Measurements from ENCODE around the gene MTHFD1. TPM values are rescaled to one million over a fixed set of nuclear protein-coding genes. Genes with fewer than 3 reads are reported as not detected.

Gene MTHFD1
- total and polyA plus RNA-seq, 2 donors (not counting 3 experiments of a cell fraction or from before 2014, with no cell fraction given), result 26.3 to 114 TPM

GRCh38 chr14:64495252-64495651 is 107.1 kb downstream of the MTHFD1 start:
- H3K4me3 ChIP-seq (replicated peaks in 1 of 3; ENCODE audit: insufficient read depth in 1 of 3, low read depth in 1 of 3, low read length in 3 of 3), result no peak overlapping the region
- no peaks in the 10 kb centered on the region for H3K36me3 ChIP-seq (ENCODE audit: control insufficient read depth in 2 of 2, extremely low read depth in 1 of 2, insufficient read depth in 2 of 2, low read length in 2 of 2)
- BruUV-seq (replicated peaks), result no TSS peak
- DNase-seq (ENCODE audit: low read depth, low spot score) (no peak), FAIRE-seq (no peak)
- intact Hi-C loops (cut with micrococcal nuclease) (no loop called here), dilution Hi-C loops (cut with MboI; ENCODE audit: extremely low pct_ligation_motif_present, low sequenced_read_pairs) (no loop called here)
- no peak overlapping the region for H3K4me2 ChIP-seq (ENCODE audit: insufficient read depth, low read length)
- CTCF ChIA-PET, result interaction anchor here (1.4 to 2.8 kb wide), 3 partner anchors 12 to 17 kb away, joined by 6 to 9 read pairs (median 7); no protein-coding TSS in a partner anchor
- H3K4me1 ChIP-seq (ENCODE audit: control insufficient read depth, extremely low read depth, insufficient read depth, low read length), result no peaks in the 10 kb centered on the region
- H3K79me2 ChIP-seq (ENCODE audit: control insufficient read depth, insufficient read depth, low read length), result no peaks in the 10 kb centered on the region
- no peaks in the 10 kb centered on the region for H3K27me3 ChIP-seq (ENCODE audit: control insufficient read depth in 2 of 2, insufficient read depth in 2 of 2, low read length in 2 of 2)
- no peak overlapping the region for H3K27ac ChIP-seq (ENCODE audit: insufficient read depth, low read depth, low read length)
- TF ChIP-seq MYC (IDR thresholded peaks at IDR 0.05; ENCODE audit: low read depth, low read length) (no peak), JUN (IDR thresholded peaks at IDR 0.05; ENCODE audit: borderline replicate concordance, insufficient read depth, insufficient read length, low read depth) (no peak), CTCF (IDR thresholded peaks at IDR 0.05; ENCODE audit: extremely low read depth in 1 of 2, insufficient read depth in 1 of 2, low read depth in 1 of 2, low read length in 2 of 2) (no peak), POLR2A (IDR thresholded peaks at IDR 0.05; ENCODE audit: low read depth, low read length) (no peak), POLR2AphosphoS5 (IDR thresholded peaks at IDR 0.05; ENCODE audit: insufficient read depth, low read depth, low read length) (no peak)
- no peak overlapping the region for H3K9ac ChIP-seq (replicated peaks; ENCODE audit: extremely low read depth, insufficient read depth, low read length)
- H3K9me1 ChIP-seq (replicated peaks; ENCODE audit: control insufficient read depth, extremely low read depth, insufficient read depth, low read length), result no peaks in the 10 kb centered on the region
- no peak overlapping the region for H2AFZ ChIP-seq (ENCODE audit: low read depth, low read length)
- H3K9me3 ChIP-seq (replicated peaks; ENCODE audit: control insufficient read depth, insufficient read depth, low read length), result no peaks in the 10 kb centered on the region
- no peaks in the 10 kb centered on the region for H4K20me1 ChIP-seq (replicated peaks; ENCODE audit: control insufficient read depth, extremely low read depth, insufficient read depth, low read length)
- POLR2A ChIA-PET, result no interaction called here

GRCh38 chr14:64496764-64497163 is 108.6 kb downstream of the MTHFD1 start:
- FAIRE-seq, result no peak

More at GRCh38 chr14:64496764-64497163, 108.6 kb downstream of the MTHFD1 start:
- no peak for TF ChIP-seq EZH2 (IDR thresholded peaks at IDR 0.05; ENCODE audit: borderline replicate concordance, low read depth, low read length, severe bottlenecking)
- dilution Hi-C loops (cut with MboI; ENCODE audit: extremely low pct_ligation_motif_present, low sequenced_read_pairs) (no loop called here), intact Hi-C loops (cut with micrococcal nuclease) (no loop called here)
- CTCF ChIA-PET, result interaction anchor here (0.9 to 2.8 kb wide), 7 partner anchors 10 to 67 kb away, joined by 3 to 9 read pairs (median 3); partner anchors contain the start of gene HSPA2
- Histone ChIP-seq H3K9me3 (replicated peaks; ENCODE audit: control insufficient read depth, insufficient read depth, low read length) (no peaks in the 10 kb centered on the region), H3K4me3 (replicated peaks in 1 of 3; ENCODE audit: insufficient read depth in 1 of 3, low read depth in 1 of 3, low read length in 3 of 3) (no peak overlapping the region), H3K36me3 (ENCODE audit: control insufficient read depth in 2 of 2, extremely low read depth in 1 of 2, insufficient read depth in 2 of 2, low read length in 2 of 2) (no peaks in the 10 kb centered on the region), H3K9me1 (replicated peaks; ENCODE audit: control insufficient read depth, extremely low read depth, insufficient read depth, low read length) (no peaks in the 10 kb centered on the region), H4K20me1 (replicated peaks; ENCODE audit: control insufficient read depth, extremely low read depth, insufficient read depth, low read length) (no peaks in the 10 kb centered on the region), H3K9ac (replicated peaks; ENCODE audit: extremely low read depth, insufficient read depth, low read length) (no peak overlapping the region), H3K79me2 (ENCODE audit: control insufficient read depth, insufficient read depth, low read length) (peaks cover under 1% of the 10 kb centered on the region), H3K4me1 (ENCODE audit: control insufficient read depth, extremely low read depth, insufficient read depth, low read length) (peaks cover 9% of the 10 kb centered on the region), H3K27ac (ENCODE audit: insufficient read depth, low read depth, low read length) (no peak overlapping the region), H2AFZ (ENCODE audit: low read depth, low read length) (no peak overlapping the region), H3K4me2 (ENCODE audit: insufficient read depth, low read length) (no peak overlapping the region), H3K27me3 (ENCODE audit: control insufficient read depth in 2 of 2, insufficient read depth in 2 of 2, low read length in 2 of 2) (no peaks in the 10 kb centered on the region)
- no peak for DNase-seq (ENCODE audit: low read depth, low spot score)
- POLR2A ChIA-PET, result interaction anchor here (0.9 kb wide), 1 partner anchor 44 kb away, joined by 3 read pairs; the partner anchor contains the start of gene HSPA2
- BruUV-seq (replicated peaks), result no TSS peak

Measured in endothelial cell of umbilical vein (primary cell).